Measurements from ENCODE around the gene DIP2C. TPM values are rescaled to one million over a fixed set of nuclear protein-coding genes. Genes with fewer than 3 reads are reported as not detected.
A peak's percentile ranks its signal among the peaks of the same experiment; 100 is the strongest.

DIP2C gene
- total and polyA plus RNA-seq, 2 donors (not counting 1 experiment from before 2014, with no cell fraction given), result 1.3 to 1.9 TPM

GRCh38 chr10:541750-542371 lies 147.6 kb downstream of the DIP2C start:
- Histone ChIP-seq H3K9me3 (ENCODE audit: control extremely low read depth in 1 of 3, control insufficient read depth in 2 of 3, insufficient read depth in 1 of 3, low read length in 2 of 3) (no peaks in the 10 kb centered on the region), H3K4me2 (replicated peaks; ENCODE audit: low read depth, low read length, poor library complexity, severe bottlenecking) (no peak overlapping the region), H3K27me3 (replicated peaks in 1 of 4; ENCODE audit: control extremely low read depth in 1 of 4, control insufficient read depth in 3 of 4, insufficient read depth in 4 of 4, low read length in 3 of 4) (peaks cover 0 to 13% (median 8%) of the 10 kb centered on the region in 4 experiments), H3K4me3 (ENCODE audit: control extremely low read depth in 1 of 5, extremely low read depth in 1 of 5, insufficient read depth in 1 of 5, low read depth in 2 of 5, low read length in 4 of 5) (no peak overlapping the region), H3K27ac (ENCODE audit: low read length in 2 of 2) (no peak overlapping the region), H3K4me1 (ENCODE audit: control insufficient read depth in 2 of 2, insufficient read depth in 2 of 2, low read length in 2 of 2) (peaks cover 0 to 9% of the 10 kb centered on the region in 2 donors), H3K36me3 (replicated peaks in 1 of 2; ENCODE audit: control extremely low read depth in 1 of 2, control insufficient read depth in 1 of 2, extremely low read depth in 1 of 2, insufficient read depth in 2 of 2, low read length in 1 of 2) (no peaks in the 10 kb centered on the region), H4K20me1 (ENCODE audit: control insufficient read depth, insufficient read depth, low read length, poor library complexity, severe bottlenecking) (no peaks in the 10 kb centered on the region), H3K79me2 (ENCODE audit: control insufficient read depth, insufficient read depth, low read length) (no peaks in the 10 kb centered on the region), H3K9ac (ENCODE audit: low read length) (no peak overlapping the region), H2AFZ (ENCODE audit: insufficient read depth, low read depth, low read length, poor library complexity, severe bottlenecking) (no peak overlapping the region)
- TF ChIP-seq CTCF (IDR thresholded peaks at IDR 0.05) (no peak), EZH2 (IDR thresholded peaks at IDR 0.05; ENCODE audit: borderline replicate concordance, insufficient read depth, low read depth, low read length, poor library complexity, severe bottlenecking) (no peak)
- ChIA-PET POLR2A (no interaction called here), CTCF (no interaction called here)
- intact Hi-C loops (cut with micrococcal nuclease), result no loop called here
- peaks cover 9% of the 10 kb centered on the region for H3K4me1 Mint-ChIP-seq
- 58% methylated on average over 16 of the region's 16 CpGs for WGBS (ENCODE audit: insufficient coverage)
- H3K4me3 Mint-ChIP-seq, result no peak overlapping the region
- peak; percentile 23 for DNase-seq
- no peaks in the 10 kb centered on the region for H3K9me3 Mint-ChIP-seq (ENCODE audit: insufficient read depth)
- ATAC-seq (ENCODE audit: low read depth), result peak; percentile 24
- peaks cover 52% of the 10 kb centered on the region for H3K27me3 Mint-ChIP-seq
- peak overlapping the region; percentile 32 for H3K27ac Mint-ChIP-seq

- intact Hi-C loops (cut with micrococcal nuclease), result no loop called here
- Histone ChIP-seq H3K4me2 (replicated peaks; ENCODE audit: low read depth, low read length, poor library complexity, severe bottlenecking) (no peak overlapping the region), H4K20me1 (ENCODE audit: control insufficient read depth, insufficient read depth, low read length, poor library complexity, severe bottlenecking) (no peaks in the 10 kb centered on the region), H3K27ac (ENCODE audit: low read length in 2 of 2) (no peak overlapping the region), H3K27me3 (replicated peaks in 1 of 4; ENCODE audit: control extremely low read depth in 1 of 4, control insufficient read depth in 3 of 4, insufficient read depth in 4 of 4, low read length in 3 of 4) (peaks cover 0 to 15% (median 8%) of the 10 kb centered on the region in 4 experiments), H2AFZ (ENCODE audit: insufficient read depth, low read depth, low read length, poor library complexity, severe bottlenecking) (no peak overlapping the region), H3K9me3 (ENCODE audit: control extremely low read depth in 1 of 3, control insufficient read depth in 2 of 3, insufficient read depth in 1 of 3, low read length in 2 of 3) (no peaks in the 10 kb centered on the region), H3K4me3 (ENCODE audit: control extremely low read depth in 1 of 5, extremely low read depth in 1 of 5, insufficient read depth in 1 of 5, low read depth in 2 of 5, low read length in 4 of 5) (no peak overlapping the region), H3K79me2 (ENCODE audit: control insufficient read depth, insufficient read depth, low read length) (no peaks in the 10 kb centered on the region), H3K9ac (ENCODE audit: low read length) (no peak overlapping the region), H3K36me3 (replicated peaks in 1 of 2; ENCODE audit: control extremely low read depth in 1 of 2, control insufficient read depth in 1 of 2, extremely low read depth in 1 of 2, insufficient read depth in 2 of 2, low read length in 1 of 2) (no peaks in the 10 kb centered on the region), H3K4me1 (ENCODE audit: control insufficient read depth in 2 of 2, insufficient read depth in 2 of 2, low read length in 2 of 2) (peaks cover 0 to 9% of the 10 kb centered on the region in 2 donors)
- Mint-ChIP-seq H3K9me3 (ENCODE audit: insufficient read depth) (no peaks in the 10 kb centered on the region), H3K4me3 (no peak overlapping the region), H3K4me1 (peaks cover 9% of the 10 kb centered on the region), H3K27me3 (peaks cover 54% of the 10 kb centered on the region), H3K27ac (no peak overlapping the region)
- DNase-seq, result no peak
- no peak for ATAC-seq (ENCODE audit: low read depth)
- ChIA-PET CTCF (no interaction called here), POLR2A (no interaction called here)
- 66% methylated on average over 10 of the region's 13 CpGs for WGBS (ENCODE audit: insufficient coverage)
- TF ChIP-seq EZH2 (IDR thresholded peaks at IDR 0.05; ENCODE audit: borderline replicate concordance, insufficient read depth, low read depth, low read length, poor library complexity, severe bottlenecking) (no peak), CTCF (IDR thresholded peaks at IDR 0.05) (no peak)
Measured at GRCh38 chr10:541041-541440, 148.4 kb downstream of the DIP2C start.
